GM12878 (cell line): ENCODE data around the gene CLEC3A. TPM values are rescaled to one million over a fixed set of nuclear protein-coding genes. Genes with fewer than 3 reads are reported as not detected.

Experiments used
- ATAC-seq: fragments of 200-7000 bp; cut with Tn5 transposase; 3 replicates; pipeline ENCODE4 v1.9.1; 2020; ENCODE audit warnings: mild to moderate bottlenecking, moderate library complexity
- BruUV-seq: library from RNA; stranded (reverse); fragments of 400-500 nt; replicated peaks from 2 replicates; lab custom pipeline; 2021; lab: Mats Ljungman, UMichigan
- CTCF ChIA-PET: fragments of 300-600 bp; sonication (Branson Sonifier 250); formaldehyde crosslinking; extraction: SDS; loops from one replicate; lab custom pipeline; 2021; ENCODE audit warnings: inconsistent platforms; lab: Yijun Ruan, JAX
- POLR2A ChIA-PET: fragments of 350-600 bp; formaldehyde crosslinking; extraction: SDS; loops from one replicate; lab custom pipeline; 2021; ENCODE audit warnings: inconsistent platforms; lab: Charles Lee
- RAD21 ChIA-PET: fragments of 300-600 bp; sonication (Branson Sonifier 250); formaldehyde crosslinking; loops from one replicate; lab custom pipeline; 2023; ENCODE audit warnings: antibody characterized with exemption; ENCODE audit not compliant: unreplicated experiment; lab: Charles Lee
- SMC1A ChIA-PET: fragments of 300-600 bp; sonication (Branson Sonifier 250); formaldehyde crosslinking; loops from one replicate; lab custom pipeline; 2023; ENCODE audit not compliant: unreplicated experiment, uncharacterized antibody; lab: Charles Lee
- DNase-seq: peaks from one replicate; pipeline ENCODE4 v3.0.0-alpha.2; 2011; ENCODE audit warnings: low read depth, low spot score
- FAIRE-seq: peaks from 3 replicates; lab custom pipeline; 2011; peaks lifted over from hg19 to GRCh38; lab: Jason Lieb, UNC
- H2AFZ ChIP-seq: 2 replicates; pipeline ENCODE4 v1.6.0; 2011; ENCODE audit warnings: low read depth, low read length, control low read depth; ENCODE audit not compliant: control insufficient read depth
- H3K27ac ChIP-seq: 2 replicates; pipeline ENCODE4 v1.5.1; 2011; ENCODE audit warnings: control low read depth; ENCODE audit not compliant: control insufficient read depth, insufficient read depth
- H3K27me3 ChIP-seq, 2 experiments: replicated peaks in 1 of 2; 2 replicates each; pipeline versions ENCODE4 v1.6.0 to v1.6.1; 2011; ENCODE audit warnings: low read length in 1 of 2; ENCODE audit not compliant: control insufficient read depth in 2 of 2, insufficient read depth in 2 of 2
- H3K36me3 ChIP-seq, 2 experiments: 2 replicates each; pipeline ENCODE4 v1.5.1; 2011; ENCODE audit warnings: low read length in 1 of 2; ENCODE audit not compliant: control insufficient read depth in 2 of 2, insufficient read depth in 2 of 2
- H3K4me1 ChIP-seq: 2 replicates; pipeline ENCODE4 v1.6.1; 2011; ENCODE audit warnings: mild to moderate bottlenecking, low read length, moderate library complexity, mixed read lengths; ENCODE audit not compliant: control insufficient read depth, insufficient read depth
- H3K4me2 ChIP-seq: 2 replicates; pipeline ENCODE4 v1.6.0; 2011; ENCODE audit warnings: control low read depth; ENCODE audit not compliant: control insufficient read depth, insufficient read depth
- H3K4me3 ChIP-seq: fragments of 200-600 bp; sonication (generic); 2 replicates; pipeline ENCODE4 v1.5.1; 2016
- H3K79me2 ChIP-seq: 2 replicates; pipeline ENCODE4 v1.6.0; 2011; ENCODE audit warnings: low read length; ENCODE audit not compliant: control insufficient read depth, insufficient read depth
- H3K9ac ChIP-seq: 2 replicates; pipeline ENCODE4 v1.8.0; 2011; ENCODE audit warnings: low read length, control low read depth, mixed read lengths; ENCODE audit not compliant: control insufficient read depth, insufficient read depth
- H3K9me3 ChIP-seq: replicated peaks from 3 replicates; pipeline ENCODE4 v1.5.1; 2011; ENCODE audit warnings: mild to moderate bottlenecking, low read length; ENCODE audit not compliant: control insufficient read depth, insufficient read depth
- H4K20me1 ChIP-seq: 2 replicates; pipeline ENCODE4 v1.6.0; 2011; ENCODE audit not compliant: control insufficient read depth, insufficient read depth
- ESRRA ChIP-seq: IDR thresholded peaks from 2 replicates; pipeline ENCODE4 v1.6.1; 2012; ENCODE audit warnings: mild to moderate bottlenecking, low read length, improper control_type of control experiment
- GATAD2B ChIP-seq: fragments of 450-650 bp; conservative IDR thresholded peaks from 2 replicates; pipeline ENCODE4 v1.6.1; 2017; ENCODE audit warnings: low read depth, mild to moderate bottlenecking, moderate library complexity
- NFYA ChIP-seq: IDR thresholded peaks from 2 replicates; pipeline ENCODE4 v1.6.1; 2011; ENCODE audit warnings: low read depth, mild to moderate bottlenecking, low read length, improper control_type of control experiment, borderline replicate concordance
- PKNOX1 ChIP-seq: fragments of 450-650 bp; IDR thresholded peaks from 2 replicates; pipeline ENCODE4 v1.6.1; 2016; ENCODE audit warnings: mild to moderate bottlenecking
- POLR2A ChIP-seq: IDR thresholded peaks from 2 replicates; pipeline ENCODE4 v1.6.1; 2011; ENCODE audit warnings: low read depth, mild to moderate bottlenecking, low read length
- ZNF384 ChIP-seq: IDR thresholded peaks from 2 replicates; pipeline ENCODE4 v1.6.1; 2012; ENCODE audit warnings: low read depth, mild to moderate bottlenecking, low read length, improper control_type of control experiment, borderline replicate concordance
- ZNF622 ChIP-seq: fragments of 450-650 bp; IDR thresholded peaks from 2 replicates; pipeline ENCODE4 v1.6.1; 2017; ENCODE audit warnings: mild to moderate bottlenecking, inconsistent platforms
- WGBS: methylation state at CpG from one replicate; pipeline ENCODE4 v1.1.6; 2016; ENCODE audit warnings: low lambda C conversion rate; ENCODE audit not compliant: insufficient replicate concordance, insufficient coverage; ENCODE audit errors: missing lambda C conversion rate; 5-methylcytosine and 5-hydroxymethylcytosine counted together
- in situ Hi-C: fragments of 300-500 bp; cut with MboI; formaldehyde crosslinking; loops from 9 replicates; pipeline ENCODE4 v1.14.3; 2018; ENCODE audit warnings: mixed read lengths
- intact Hi-C: fragments of 100-400 bp; cut with micrococcal nuclease; formaldehyde crosslinking; loops from one replicate; pipeline ENCODE4 v1.14.2; 2022; ENCODE audit not compliant: unreplicated experiment
- polyA plus RNA-seq, 11 experiments: library from polyadenylated mRNA; depleted of rRNA in 4 of 11; unstranded in 6 of 11; stranded (reverse) in 5 of 11; fragments of >200 nt; fragmentation: Nextera tagmentation in 4 of 11; fragmentation: Illumina TruSeq in 1 of 11; extraction: Ambion mirVana in 4 of 11; extraction: Trizol in 1 of 11; gene quantifications; 1 replicate in 1 of 11; 2 replicates in 10 of 11; pipeline versions ENCODE4 v1.2.1 to v1.2.3, GENCODE V29; 2011 to 2016; ENCODE audit warnings: inconsistent platforms in 2 of 11, missing spikeins in 2 of 11, low read depth in 1 of 11
- total RNA-seq, 4 experiments: library from RNA; depleted of rRNA in 3 of 4; stranded (reverse); fragments of >200 nt in 3 of 4; fragmentation: Illumina TruSeq in 1 of 4; extraction: Trizol in 1 of 4; gene quantifications; 2 replicates each; pipeline versions ENCODE4 v1.2.1 to v1.2.3, GENCODE V29; 2013 to 2021
- TF ChIP-seq, protein P1 (sequence below): fragments of 450-650 bp; IDR thresholded peaks from 2 replicates; pipeline ENCODE4 v1.6.1; 2016; ENCODE audit warnings: mild to moderate bottlenecking, moderate library complexity, borderline replicate concordance

The CLEC3A gene
- total and polyA plus RNA-seq, 10 of the 15 experiments (the other 5 are each of a cell fraction or from before 2014, with no cell fraction given) = not detected

GRCh38 chr16:78024159-78024558 is 1.8 kb downstream of the CLEC3A start (continued):
- TF ChIP-seq, protein P1, sequence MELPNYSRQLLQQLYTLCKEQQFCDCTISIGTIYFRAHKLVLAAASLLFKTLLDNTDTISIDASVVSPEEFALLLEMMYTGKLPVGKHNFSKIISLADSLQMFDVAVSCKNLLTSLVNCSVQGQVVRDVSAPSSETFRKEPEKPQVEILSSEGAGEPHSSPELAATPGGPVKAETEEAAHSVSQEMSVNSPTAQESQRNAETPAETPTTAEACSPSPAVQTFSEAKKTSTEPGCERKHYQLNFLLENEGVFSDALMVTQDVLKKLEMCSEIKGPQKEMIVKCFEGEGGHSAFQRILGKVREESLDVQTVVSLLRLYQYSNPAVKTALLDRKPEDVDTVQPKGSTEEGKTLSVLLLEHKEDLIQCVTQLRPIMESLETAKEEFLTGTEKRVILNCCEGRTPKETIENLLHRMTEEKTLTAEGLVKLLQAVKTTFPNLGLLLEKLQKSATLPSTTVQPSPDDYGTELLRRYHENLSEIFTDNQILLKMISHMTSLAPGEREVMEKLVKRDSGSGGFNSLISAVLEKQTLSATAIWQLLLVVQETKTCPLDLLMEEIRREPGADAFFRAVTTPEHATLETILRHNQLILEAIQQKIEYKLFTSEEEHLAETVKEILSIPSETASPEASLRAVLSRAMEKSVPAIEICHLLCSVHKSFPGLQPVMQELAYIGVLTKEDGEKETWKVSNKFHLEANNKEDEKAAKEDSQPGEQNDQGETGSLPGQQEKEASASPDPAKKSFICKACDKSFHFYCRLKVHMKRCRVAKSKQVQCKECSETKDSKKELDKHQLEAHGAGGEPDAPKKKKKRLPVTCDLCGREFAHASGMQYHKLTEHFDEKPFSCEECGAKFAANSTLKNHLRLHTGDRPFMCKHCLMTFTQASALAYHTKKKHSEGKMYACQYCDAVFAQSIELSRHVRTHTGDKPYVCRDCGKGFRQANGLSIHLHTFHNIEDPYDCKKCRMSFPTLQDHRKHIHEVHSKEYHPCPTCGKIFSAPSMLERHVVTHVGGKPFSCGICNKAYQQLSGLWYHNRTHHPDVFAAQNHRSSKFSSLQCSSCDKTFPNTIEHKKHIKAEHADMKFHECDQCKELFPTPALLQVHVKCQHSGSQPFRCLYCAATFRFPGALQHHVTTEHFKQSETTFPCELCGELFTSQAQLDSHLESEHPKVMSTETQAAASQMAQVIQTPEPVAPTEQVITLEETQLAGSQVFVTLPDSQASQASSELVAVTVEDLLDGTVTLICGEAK = no peak
- TF ChIP-seq ESRRA = no peak
- no peak for TF ChIP-seq NFYA

DNA sequence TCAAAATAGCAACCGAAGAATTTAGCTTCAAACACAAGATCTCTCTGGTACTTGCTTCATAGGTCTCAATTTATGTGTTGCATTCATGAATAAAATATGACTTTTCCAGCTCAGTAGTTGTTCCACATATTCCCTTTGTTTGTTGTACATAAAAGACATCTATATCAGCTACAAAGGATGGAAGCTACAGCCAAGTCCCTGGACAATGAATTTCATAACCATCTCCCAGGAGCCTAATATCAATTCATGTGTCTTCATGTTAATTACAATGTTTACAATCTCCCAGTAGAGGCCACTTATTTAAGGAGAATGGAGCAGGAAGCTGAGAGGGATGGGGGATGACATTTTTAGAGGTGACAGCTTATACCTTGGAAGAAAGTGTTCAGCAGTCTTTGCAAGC is 3.3 kb downstream of the CLEC3A start:
- WGBS = 44% methylated on average over 1 of the region's 1 CpG
- ATAC-seq = no peak
- POLR2A ChIA-PET = no interaction called here

More for the DNA sequence above, 3.3 kb downstream of the CLEC3A start:
- intact Hi-C loops = no loop called here
- Histone ChIP-seq H4K20me1 (no peaks in the 10 kb centered on the region), H3K79me2 (no peaks in the 10 kb centered on the region), H3K4me3 (no peak overlapping the region), H3K27me3 (no peaks in the 10 kb centered on the region; a peak in 1 of 4 replicates), H2AFZ (no peak overlapping the region), H3K36me3 (no peaks in the 10 kb centered on the region), H3K9ac (no peak overlapping the region), H3K4me1 (no peaks in the 10 kb centered on the region), H3K9me3 (no peaks in the 10 kb centered on the region), H3K27ac (no peak overlapping the region), H3K4me2 (no peak overlapping the region)
- TF ChIP-seq PKNOX1 (no peak), GATAD2B (no peak), ZNF384 (no peak), ZNF622 (no peak), POLR2A (no peak)
- ChIA-PET RAD21 (no interaction called here), CTCF (interaction anchor here (1.3 to 1.6 kb wide), 2 partner anchors 22 to 24 kb away, joined by 4 read pairs; no protein-coding TSS in a partner anchor), SMC1A (no interaction called here)
- BruUV-seq = no TSS peak
- in situ Hi-C loops = no loop called here
- no peak for DNase-seq
- no peak for FAIRE-seq
